H9 (cell line): ENCODE measurements around the gene PLCL1. TPM values are rescaled to one million over a fixed set of nuclear protein-coding genes. Genes with fewer than 3 reads are reported as not detected.

Source experiments
- DNase-seq: peaks from one replicate; pipeline ENCODE4 v3.0.0-alpha.2; 2017
- H2AFZ ChIP-seq: one replicate; pipeline ENCODE4 v1.6.1; 2013; ENCODE audit warnings: mild to moderate bottlenecking, low read length, control low read depth, moderate library complexity
- H2AK5ac ChIP-seq: 2 replicates; pipeline ENCODE4 v1.6.1; 2013; ENCODE audit warnings: low read length, control low read depth, mixed read lengths; ENCODE audit not compliant: insufficient read length
- H2BK120ac ChIP-seq: one replicate; pipeline ENCODE4 v1.6.1; 2013; ENCODE audit warnings: low read depth, mild to moderate bottlenecking, low read length, control low read depth, inconsistent platforms; ENCODE audit not compliant: poor library complexity, severe bottlenecking
- H2BK12ac ChIP-seq: 2 replicates; pipeline ENCODE4 v1.6.1; 2013; ENCODE audit warnings: low read length, control low read depth, mixed read lengths, low read depth; ENCODE audit not compliant: insufficient read length
- H2BK15ac ChIP-seq: 2 replicates; pipeline ENCODE4 v1.6.1; 2013; ENCODE audit warnings: low read depth, low read length, control low read depth
- H2BK20ac ChIP-seq: one replicate; pipeline ENCODE4 v1.6.1; 2013; ENCODE audit warnings: low read depth, mild to moderate bottlenecking, low read length, control low read depth, inconsistent platforms; ENCODE audit not compliant: poor library complexity, severe bottlenecking
- H2BK5ac ChIP-seq: 2 replicates; pipeline ENCODE4 v1.6.1; 2013; ENCODE audit warnings: low read length, control low read depth, mixed read lengths; ENCODE audit not compliant: insufficient read length
- H3K14ac ChIP-seq: 2 replicates; pipeline ENCODE4 v1.6.1; 2013; ENCODE audit warnings: low read length, control low read depth; ENCODE audit not compliant: insufficient read depth
- H3K18ac ChIP-seq: 2 replicates; pipeline ENCODE4 v1.6.1; 2013; ENCODE audit warnings: low read depth, mild to moderate bottlenecking, mixed read lengths, low read length, control low read depth; ENCODE audit not compliant: insufficient read length
- H3K23ac ChIP-seq: 2 replicates; pipeline ENCODE4 v1.6.1; 2013; ENCODE audit warnings: low read length, control low read depth, mixed read lengths, low read depth; ENCODE audit not compliant: insufficient read length
- H3K23me2 ChIP-seq: 2 replicates; pipeline ENCODE4 v1.6.1; 2013; ENCODE audit warnings: low read depth, mild to moderate bottlenecking, mixed read lengths, low read length, control low read depth; ENCODE audit not compliant: insufficient read length, poor library complexity, severe bottlenecking
- H3K27ac ChIP-seq: 2 replicates; pipeline ENCODE4 v1.5.1; 2013; ENCODE audit warnings: low read length, control low read depth, mixed read lengths, low read depth; ENCODE audit not compliant: insufficient read length
- H3K27me3 ChIP-seq: 2 replicates; pipeline ENCODE4 v1.6.1; 2013; ENCODE audit warnings: low read length, control low read depth, inconsistent platforms; ENCODE audit not compliant: insufficient read depth
- H3K4ac ChIP-seq: 2 replicates; pipeline ENCODE4 v1.6.1; 2013; ENCODE audit warnings: low read depth, mild to moderate bottlenecking, control low read depth, inconsistent platforms, low read length, moderate library complexity
- H3K4me1 ChIP-seq: 2 replicates; pipeline ENCODE4 v1.6.1; 2013; ENCODE audit warnings: low read length, control low read depth, inconsistent platforms; ENCODE audit not compliant: insufficient read depth
- H3K4me2 ChIP-seq: 2 replicates; pipeline ENCODE4 v1.6.1; 2013; ENCODE audit warnings: low read length, control low read depth, mixed read lengths; ENCODE audit not compliant: insufficient read length, insufficient read depth
- H3K56ac ChIP-seq: 2 replicates; pipeline ENCODE4 v1.6.1; 2013; ENCODE audit warnings: low read depth, mild to moderate bottlenecking, mixed read lengths, low read length, control low read depth; ENCODE audit not compliant: insufficient read length
- H3K79me1 ChIP-seq: 2 replicates; pipeline ENCODE4 v1.6.1; 2013; ENCODE audit warnings: low read depth, mild to moderate bottlenecking, moderate library complexity, low read length, control low read depth, inconsistent platforms; ENCODE audit not compliant: insufficient read depth, poor library complexity, severe bottlenecking
- H3K79me2 ChIP-seq: 2 replicates; pipeline ENCODE4 v1.6.1; 2013; ENCODE audit warnings: low read length, control low read depth, inconsistent platforms; ENCODE audit not compliant: insufficient read depth
- H3K9ac ChIP-seq: 2 replicates; pipeline ENCODE4 v1.6.1; 2013; ENCODE audit warnings: low read length, control low read depth, mixed read lengths; ENCODE audit not compliant: insufficient read length; ENCODE audit errors: extremely low read depth
- H3K9me3 ChIP-seq: one replicate; pipeline ENCODE4 v1.6.1; 2013; ENCODE audit warnings: low read depth, low read length, inconsistent platforms; ENCODE audit not compliant: control insufficient read depth
- H3T11ph ChIP-seq: one replicate; pipeline ENCODE4 v1.6.1; 2013; ENCODE audit warnings: mild to moderate bottlenecking, low read length, control low read depth, inconsistent platforms
- H4K20me1 ChIP-seq: one replicate; pipeline ENCODE4 v1.6.1; 2013; ENCODE audit not compliant: control insufficient read depth, insufficient read length, insufficient read depth
- H4K5ac ChIP-seq: 2 replicates; pipeline ENCODE4 v1.6.1; 2013; ENCODE audit warnings: low read depth, mild to moderate bottlenecking, mixed read lengths, low read length, control low read depth; ENCODE audit not compliant: insufficient read length
- H4K8ac ChIP-seq: replicated peaks from 2 replicates; pipeline ENCODE4 v1.6.1; 2013; ENCODE audit warnings: low read length, control low read depth, mixed read lengths, low read depth; ENCODE audit not compliant: insufficient read length
- H4K91ac ChIP-seq: 2 replicates; pipeline ENCODE4 v1.6.1; 2013; ENCODE audit warnings: low read depth, mild to moderate bottlenecking, moderate library complexity, mixed read lengths, low read length, control low read depth; ENCODE audit not compliant: insufficient read length
- H3K27ac Mint-ChIP-seq, 3 experiments: 2 replicates in 2 of 3; 3 replicates in 1 of 3; pipeline ENCODE4 v1.8.0; 2020 to 2021; ENCODE audit warnings: mixed read lengths in 3 of 3, mild to moderate bottlenecking in 1 of 3, moderate library complexity in 1 of 3
- H3K27me3 Mint-ChIP-seq: 2 replicates; pipeline ENCODE4 v1.8.0; 2021; ENCODE audit warnings: low read depth, mild to moderate bottlenecking, moderate library complexity, mixed read lengths
- H3K36me3 Mint-ChIP-seq, 3 experiments: 2 replicates in 2 of 3; 3 replicates in 1 of 3; pipeline ENCODE4 v1.8.0; 2020 to 2021; ENCODE audit warnings: low read depth in 3 of 3, mixed read lengths in 3 of 3; ENCODE audit not compliant: insufficient read depth in 1 of 3
- H3K4me1 Mint-ChIP-seq, 2 experiments: 2 replicates each; pipeline ENCODE4 v1.8.0; 2020; ENCODE audit warnings: mixed read lengths in 2 of 2
- H3K4me3 Mint-ChIP-seq, 2 experiments: 2 replicates in 1 of 2; 3 replicates in 1 of 2; pipeline ENCODE4 v1.8.0; 2020 to 2021; ENCODE audit warnings: mild to moderate bottlenecking in 2 of 2, mixed read lengths in 2 of 2, moderate library complexity in 1 of 2
- H3K9me3 Mint-ChIP-seq, 2 experiments: 2 replicates in 1 of 2; 3 replicates in 1 of 2; pipeline ENCODE4 v1.8.0; 2020; ENCODE audit warnings: mild to moderate bottlenecking in 2 of 2, mixed read lengths in 2 of 2, moderate library complexity in 1 of 2
- CTCF ChIP-seq: fragments of 200-600 bp; sonication (generic); conservative IDR thresholded peaks from 3 replicates; pipeline ENCODE4 v1.8.0; 2021; ENCODE audit warnings: antibody characterized with exemption, mild to moderate bottlenecking
- WGBS: extraction: QIAGEN DNeasy Blood & Tissue Kit; methylation state at CpG from one replicate; pipeline ENCODE4 v1.1.7; 2013; ENCODE audit warnings: missing lambda C conversion rate, low lambda C conversion rate, mixed read lengths; ENCODE audit not compliant: insufficient read length; ENCODE audit errors: extremely low coverage; 5-methylcytosine and 5-hydroxymethylcytosine counted together
- total RNA-seq: library from RNA; stranded (reverse); gene quantifications from 2 replicates; pipeline ENCODE4 v1.2.1, GENCODE V29; 2021

Gene PLCL1
- total RNA-seq, 1 experiment from 2014 or later, result 0.04 TPM

GRCh38 chr2:198113316-198113715, 308.9 kb downstream of the PLCL1 start:
- Histone ChIP-seq H2AK5ac (no peak overlapping the region), H2BK5ac (no peak overlapping the region), H2BK20ac (no peak overlapping the region), H3K4me1 (no peaks in the 10 kb centered on the region), H4K20me1 (no peaks in the 10 kb centered on the region), H3K79me2 (no peaks in the 10 kb centered on the region), H3K4me2 (no peak overlapping the region), H3K56ac (no peak overlapping the region), H3K27me3 (no peaks in the 10 kb centered on the region), H3K9ac (no peak overlapping the region), H3K9me3 (no peaks in the 10 kb centered on the region), H3K23ac (no peak overlapping the region), H3K14ac (no peak overlapping the region), H3K18ac (no peak overlapping the region), H3K23me2 (no peaks in the 10 kb centered on the region), H2BK15ac (no peak overlapping the region), H4K5ac (no peak overlapping the region), H2AFZ (no peak overlapping the region), H4K8ac (no peak overlapping the region), H3K79me1 (no peaks in the 10 kb centered on the region), H3K27ac (no peak overlapping the region), H4K91ac (no peak overlapping the region), H3T11ph (no peak overlapping the region), H3K4ac (no peak overlapping the region), H2BK120ac (no peak overlapping the region), H2BK12ac (no peak overlapping the region)
- no peak for TF ChIP-seq CTCF
- peaks cover 5 to 9% of the 10 kb centered on the region in 2 experiments for H3K4me1 Mint-ChIP-seq
- H3K4me3 Mint-ChIP-seq, result no peak overlapping the region
- no peak for DNase-seq
- H3K36me3 Mint-ChIP-seq, result no peaks in the 10 kb centered on the region
- H3K27me3 Mint-ChIP-seq, result no peaks in the 10 kb centered on the region
- H3K27ac Mint-ChIP-seq, result no peak overlapping the region; a peak in 1 of 7 replicates
- no CpG with 5 or more reads among the region's 2 CpGs for WGBS
- H3K9me3 Mint-ChIP-seq, result no peaks in the 10 kb centered on the region
